Left cardiac atrium (tissue), 4 donors: Measurements from ENCODE around the gene SP4. TPM values are rescaled to one million over a fixed set of nuclear protein-coding genes. Genes with fewer than 3 reads are reported as not detected.
"Not testable (repeated sequence)": the region's sequence is repeated elsewhere in the genome, so short reads cannot be mapped to it uniquely, and the experiment has no call there.

Experiments
- ATAC-seq, 2 donors: fragments of 200-7000 bp; cut with Tn5 transposase; one replicate each; pipeline ENCODE4 v1.9.1; 2020; ENCODE audit warnings: mild to moderate bottlenecking in 2 of 2, moderate library complexity in 2 of 2
- DNase-seq: peaks from one replicate; pipeline ENCODE4 v3.0.0-alpha.2; 2020
- intact Hi-C, 2 donors: fragments of 100-400 bp; cut with DNase I; formaldehyde crosslinking; loops; one replicate each; pipeline versions ENCODE4 v1.14.1 to v1.15.1; 2022 to 2023
- total RNA-seq, 2 donors: library from RNA; stranded (reverse); fragmentation: NEBNext Ultra II Directional; extraction: Animal tissue kit (Norgen Biotek cat#: 25700); gene quantifications; one replicate each; pipeline ENCODE4 v1.2.1, GENCODE V29; 2021
- donor health status: DM: no; HTN: yes; CAD: no.
- donor health status: DM: no; HTN: yes; CAD: no; lungs with severe emphysema.
- donor health status: DM: yes; HTN: yes; CAD: no.
- donor health status: Dilated cardiomyopathy.

The SP4 gene
- total RNA-seq, 2 donors from 2014 or later, result 5.2 to 6.1 TPM

DNA sequence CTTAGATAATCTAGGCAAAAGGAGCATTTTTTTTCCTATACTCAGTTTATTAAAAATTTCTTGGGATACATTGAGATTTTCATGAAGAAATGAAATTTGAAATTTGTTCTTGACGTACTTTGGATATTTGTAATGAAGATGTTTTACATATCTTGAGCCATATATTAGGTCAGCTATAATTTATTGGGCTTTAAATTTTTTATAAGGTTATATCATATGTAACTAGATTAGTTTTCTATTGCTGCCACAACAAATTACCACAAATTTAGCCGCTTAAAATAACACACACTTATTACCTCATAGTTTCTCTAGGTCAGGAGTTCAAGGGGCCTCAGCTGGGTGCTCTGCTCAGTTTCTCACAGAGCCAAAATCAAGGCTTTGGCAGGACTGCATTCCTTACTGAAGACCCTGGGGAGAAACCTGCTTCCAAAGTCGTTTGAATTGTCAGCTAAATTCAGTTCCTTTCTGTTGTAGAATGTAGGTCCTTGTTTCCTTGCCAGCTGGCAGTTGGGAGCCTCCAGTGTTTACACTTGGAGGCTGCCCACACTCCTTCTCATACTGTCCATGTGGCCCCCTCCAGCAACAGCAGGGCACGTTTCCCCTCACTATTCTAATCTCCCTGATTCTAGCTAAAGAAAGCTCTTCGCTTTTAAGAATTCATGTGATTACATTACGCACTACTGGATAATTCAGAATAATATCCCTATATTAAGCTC, 72.4 kb downstream of the SP4 start:
- ATAC-seq (no peak), DNase-seq (no peak)
- intact Hi-C loops, result loop anchor here (10.0 kb wide), 2 partner anchors 245 to 725 kb away; no protein-coding TSS in a partner anchor

DNA sequence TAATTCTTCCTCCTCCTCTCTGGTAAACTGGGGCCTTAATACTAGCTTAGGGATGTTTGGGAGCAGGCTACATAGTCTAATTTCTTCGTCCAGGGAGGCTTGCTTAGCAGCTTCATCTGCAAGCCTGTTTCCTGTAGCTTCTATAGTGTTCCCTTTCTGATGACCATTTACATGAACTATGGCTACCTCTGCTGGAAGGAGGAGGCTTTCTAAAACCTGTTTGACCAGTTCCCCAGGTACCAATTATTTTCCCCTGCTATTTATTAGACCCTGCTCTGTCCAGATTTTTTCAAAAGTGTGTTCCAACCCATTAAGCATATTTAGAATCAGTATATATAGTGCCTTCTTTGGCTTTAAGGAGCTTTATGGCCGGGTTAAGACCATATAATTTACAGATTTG, 76.1 kb downstream of the SP4 start:
- intact Hi-C loops, result loop anchor here (10.0 kb wide), 2 partner anchors 249 to 729 kb away; no protein-coding TSS in a partner anchor
- ATAC-seq (no peak), DNase-seq (no peak)

DNA sequence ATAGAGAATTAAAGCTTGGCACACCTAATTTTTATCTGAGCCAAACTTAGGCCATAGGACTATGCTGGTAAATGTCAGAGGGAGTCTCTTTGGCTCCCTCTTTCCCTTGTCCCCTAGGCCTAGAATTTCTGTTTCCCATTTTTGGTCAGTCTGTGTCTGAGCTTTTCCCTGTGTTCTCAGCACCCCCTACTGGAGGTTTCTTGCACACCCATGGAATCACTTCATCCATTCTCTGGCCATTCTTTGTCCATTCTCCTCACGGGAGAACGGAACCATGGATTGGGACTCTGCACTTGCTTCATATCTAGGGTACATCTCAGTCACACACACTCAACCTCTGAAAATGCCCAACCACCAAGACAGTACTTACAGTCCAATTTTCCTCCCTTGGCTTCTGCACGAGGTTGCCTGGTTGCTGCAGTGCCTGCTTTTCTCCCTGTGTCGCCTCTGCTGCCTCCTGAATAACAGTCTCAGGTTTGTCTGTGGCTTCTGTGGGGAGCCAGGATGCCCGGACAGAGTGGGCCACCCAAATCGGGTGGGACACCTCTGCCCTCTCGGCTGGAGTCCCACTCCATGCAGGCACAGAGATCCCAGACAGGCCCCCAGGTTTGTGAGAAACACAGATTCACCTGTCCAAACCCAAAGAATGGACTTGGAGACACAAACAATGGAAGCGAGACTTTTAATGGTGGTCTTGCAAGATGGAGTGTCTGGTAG, 79.9 kb downstream of the SP4 start:
- DNase-seq (no peak), ATAC-seq (peak; percentile 57 to 61)
- intact Hi-C loops, result loop anchor here (2.0 to 10.0 kb wide), 3 partner anchors 247 to 733 kb away; no protein-coding TSS in a partner anchor

DNA sequence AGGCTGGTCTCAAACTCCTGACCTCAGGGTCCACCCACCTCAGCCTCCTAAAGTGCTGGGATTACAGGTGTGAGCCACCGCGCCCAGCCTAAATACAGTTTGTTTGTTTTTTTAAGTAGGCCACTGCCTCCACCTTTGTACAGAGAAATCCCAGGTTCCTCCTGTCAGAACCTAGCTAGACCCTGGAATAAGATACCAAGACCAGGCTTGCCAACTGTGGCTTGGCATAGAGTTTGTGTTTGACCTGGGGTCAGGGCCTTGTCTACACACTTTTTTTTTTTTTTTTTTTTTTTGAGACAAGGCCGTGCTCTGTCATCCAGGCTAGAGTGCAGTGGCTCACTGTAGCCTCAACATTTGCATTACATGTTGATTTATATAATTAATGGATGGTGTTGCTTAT, 80.7 kb downstream of the SP4 start:
- ATAC-seq (no peak), DNase-seq (no peak)
- intact Hi-C loops, result loop anchor here (10.0 kb wide), 2 partner anchors 254 to 734 kb away; no protein-coding TSS in a partner anchor

DNA sequence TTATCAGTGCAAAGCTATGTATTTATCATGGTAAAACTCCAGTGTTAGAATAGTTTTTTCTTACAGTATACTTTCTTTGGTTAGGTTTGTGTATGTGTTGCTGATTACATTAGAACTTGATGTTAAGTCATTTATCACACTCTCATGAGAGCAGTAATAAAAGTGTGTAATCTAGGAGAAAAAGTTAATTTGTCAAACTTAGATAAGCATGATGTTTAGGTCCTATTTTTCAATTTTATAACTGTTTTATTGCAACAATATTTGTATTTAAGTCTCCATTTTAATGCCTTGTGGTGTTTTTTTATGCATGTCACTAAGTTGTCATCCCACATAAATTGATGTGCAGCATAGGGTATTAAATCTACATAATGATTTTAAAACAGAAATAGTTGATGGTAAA, 86.2 kb downstream of the SP4 start:
- ATAC-seq (no peak), DNase-seq (no peak)
- intact Hi-C loops, result no loop called here

DNA sequence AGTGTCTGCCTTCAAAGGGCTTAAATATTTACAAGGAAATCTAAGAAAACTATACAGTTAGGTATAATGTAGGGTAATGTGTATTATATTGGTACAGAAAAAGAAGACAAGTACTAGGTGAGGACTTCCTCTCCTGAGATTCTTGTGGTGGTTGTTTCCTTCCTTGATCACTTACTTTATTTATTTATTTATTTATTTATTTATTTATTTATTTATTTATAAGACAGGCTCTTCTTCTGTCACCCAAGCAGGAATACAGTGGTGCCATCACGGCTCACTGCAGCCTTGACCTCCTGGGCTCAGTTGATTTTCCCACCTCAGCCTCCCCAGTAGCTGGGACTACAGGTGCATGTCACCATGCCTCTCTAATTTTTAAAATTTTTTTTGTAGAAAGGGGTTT, 96.8 kb downstream of the SP4 start:
- intact Hi-C loops, result no loop called here
- ATAC-seq, result no peak
- no peak for DNase-seq

DNA sequence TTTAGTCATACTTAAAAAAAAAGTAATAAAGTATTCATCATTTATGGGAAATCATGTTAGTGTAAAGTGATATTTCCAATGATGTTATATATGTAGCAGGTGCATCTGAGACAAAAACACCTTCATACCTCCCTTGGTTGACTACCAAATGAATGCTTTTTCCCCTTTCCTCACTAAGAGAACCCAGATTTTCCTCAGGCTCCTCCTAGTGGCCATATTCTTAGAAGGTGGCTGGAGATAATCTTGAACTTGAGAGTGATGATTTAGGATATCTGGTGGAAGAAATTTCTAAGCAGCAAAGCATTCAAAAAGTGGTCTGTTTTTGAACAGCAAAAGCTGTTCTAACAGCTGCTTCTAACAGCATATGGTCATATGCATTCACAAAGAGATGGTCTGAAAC, 98.1 kb downstream of the SP4 start:
- no peak for ATAC-seq
- no peak for DNase-seq
- intact Hi-C loops, result no loop called here

DNA sequence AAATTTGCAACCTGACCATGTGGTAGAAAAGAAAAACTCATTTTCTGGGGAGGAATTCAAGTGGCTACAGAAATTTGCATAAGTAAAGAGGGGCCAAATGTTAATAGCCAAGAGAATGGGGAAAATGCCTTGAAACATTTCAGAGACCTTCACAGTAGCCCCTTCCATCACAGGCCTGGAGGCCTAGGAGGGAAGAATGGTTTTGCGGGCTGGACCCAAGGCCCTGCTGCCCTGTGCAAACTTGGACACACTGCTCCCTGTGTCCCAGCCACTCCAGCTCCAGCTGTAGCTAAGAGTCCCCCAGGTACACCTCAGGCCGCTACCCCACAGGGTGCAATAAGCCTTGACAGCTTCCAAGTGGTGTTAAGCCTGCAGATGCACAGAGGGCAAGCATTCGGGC, 98.6 kb downstream of the SP4 start:
- ATAC-seq (no peak), DNase-seq (no peak)
- intact Hi-C loops, result no loop called here

DNA sequence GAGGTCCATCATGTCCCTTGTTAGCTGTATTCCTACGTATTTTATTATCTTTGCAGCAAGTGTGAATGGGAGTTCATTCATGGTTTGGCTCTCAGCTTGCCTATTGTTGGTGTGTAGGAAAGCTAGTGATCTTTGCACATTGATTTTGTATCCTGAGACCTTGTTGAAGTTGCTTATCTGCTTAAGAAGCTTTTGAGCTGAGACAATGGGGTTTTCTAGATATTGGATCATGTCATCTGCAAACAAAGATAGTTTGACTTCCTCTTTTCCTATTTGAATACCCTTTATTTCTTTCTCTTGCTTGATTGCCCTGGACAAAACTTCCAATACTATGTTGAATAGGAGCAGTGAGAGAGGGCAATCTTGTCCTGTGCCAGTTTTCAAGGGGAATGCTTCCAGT, 104.6 kb downstream of the SP4 start:
- ATAC-seq, intact Hi-C loops, DNase-seq: not testable (repeated sequence)

DNA sequence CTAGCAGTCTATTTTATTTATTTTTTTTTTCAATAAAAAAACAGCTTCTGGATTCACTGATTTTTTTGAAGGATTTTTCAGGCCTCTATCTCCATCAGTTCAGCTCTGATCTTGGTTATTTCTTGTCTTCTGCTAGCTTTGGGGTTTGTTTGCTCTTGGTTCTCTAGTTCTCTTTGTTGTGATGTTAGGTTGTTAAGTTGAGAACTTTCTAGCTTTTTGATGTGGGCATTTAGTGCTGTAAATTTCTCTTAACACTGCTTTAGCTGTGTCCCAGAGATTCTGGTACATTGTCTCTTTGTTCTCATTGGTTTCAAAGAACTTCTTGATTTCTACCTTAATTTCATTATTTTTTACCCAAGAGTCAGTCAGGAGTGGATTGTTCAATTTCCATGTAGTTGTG, 105.8 kb downstream of the SP4 start:
- ATAC-seq, intact Hi-C loops, DNase-seq: not testable (repeated sequence)

DNA sequence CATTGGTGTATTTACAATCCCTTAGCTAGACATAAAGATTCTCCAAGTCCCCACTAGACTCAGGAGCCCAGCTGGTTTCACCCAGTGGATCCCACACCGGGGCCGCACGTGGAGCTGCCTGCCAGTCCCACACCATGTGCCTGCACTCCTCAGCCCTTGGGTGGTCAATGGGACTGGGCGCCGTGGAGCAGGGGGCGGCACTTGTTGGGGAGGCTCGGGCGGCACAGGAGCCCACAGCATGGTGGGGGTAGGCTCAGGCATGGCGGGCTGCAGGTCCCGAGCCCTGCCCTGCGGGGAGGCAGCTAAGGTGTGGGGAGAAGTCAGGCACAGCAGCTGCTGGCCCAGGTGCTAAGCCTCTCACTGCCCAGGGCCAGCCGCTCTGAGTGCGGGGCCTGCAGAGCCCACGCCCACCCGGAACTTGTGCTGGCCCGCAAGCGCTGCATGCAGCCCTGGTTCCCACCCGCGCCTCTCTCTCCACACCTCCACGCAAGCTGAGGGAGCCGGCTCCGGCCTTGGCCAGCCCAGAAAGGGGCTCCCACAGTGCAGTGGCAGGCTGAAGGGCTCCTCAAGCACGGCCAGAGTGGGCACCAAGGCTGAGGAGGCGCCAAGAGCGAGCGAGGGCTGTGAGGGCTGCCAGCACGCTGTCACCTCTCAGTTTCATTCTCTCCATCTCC, 108.7 kb downstream of the SP4 start:
- ATAC-seq, intact Hi-C loops, DNase-seq: not testable (repeated sequence)

DNA sequence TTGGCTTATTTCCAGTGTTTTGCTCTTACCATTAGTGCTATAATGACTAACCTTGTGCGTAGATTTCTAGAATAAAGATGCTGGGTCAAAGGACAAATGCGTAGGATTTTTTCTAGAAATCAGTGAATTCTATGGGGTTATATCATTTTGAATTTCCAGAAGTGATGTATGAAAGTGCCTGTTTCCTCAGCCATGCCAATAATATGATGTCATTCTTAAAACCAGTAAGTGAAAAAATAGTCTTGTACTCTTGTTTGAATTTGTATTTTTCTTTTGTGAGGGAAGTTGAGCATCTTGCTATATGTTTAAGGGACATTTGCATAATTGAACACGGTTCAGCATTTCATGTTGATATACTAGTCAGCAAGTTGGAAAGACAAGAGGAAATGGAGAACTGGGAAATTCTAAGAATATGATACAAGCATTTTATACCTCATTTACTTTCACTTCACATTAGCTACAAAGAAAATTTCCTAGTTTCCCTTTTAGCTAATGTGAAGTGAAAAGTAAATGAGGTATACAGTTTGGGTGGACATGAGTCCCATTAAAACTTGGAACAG, 111.1 kb downstream of the SP4 start:
- no peak for DNase-seq
- intact Hi-C loops, result no loop called here
- ATAC-seq, result no peak

DNA sequence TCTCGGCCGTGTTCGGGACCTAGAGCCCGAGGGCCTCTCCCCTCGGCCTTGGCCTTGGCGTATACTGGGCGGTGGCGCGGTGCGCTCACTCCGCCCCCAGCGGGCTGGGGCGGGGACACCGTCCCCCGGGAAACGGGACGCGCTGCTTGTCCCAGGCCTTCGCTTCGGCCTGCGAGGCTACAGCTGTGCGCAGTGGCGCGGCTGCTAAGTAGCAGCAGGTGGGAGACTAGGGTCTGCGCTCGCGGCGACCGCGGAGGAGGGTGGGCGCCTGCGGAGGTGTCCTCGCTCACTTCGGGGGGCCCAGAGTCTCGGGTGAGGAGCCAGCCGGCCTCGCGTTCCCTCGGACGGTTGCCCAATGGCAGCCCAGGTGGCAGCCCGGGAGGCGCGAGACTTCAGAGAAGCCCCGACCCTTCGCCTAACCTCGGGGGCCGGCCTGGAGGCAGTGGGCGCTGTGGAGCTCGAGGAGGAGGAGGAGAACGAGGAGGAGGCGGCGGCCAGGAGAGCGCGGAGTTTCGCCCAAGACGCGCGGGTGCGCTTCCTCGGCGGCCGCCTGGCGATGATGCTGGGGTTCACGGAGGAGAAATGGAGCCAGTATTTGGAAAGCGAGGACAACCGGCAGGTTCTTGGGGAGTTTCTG, 115.1 kb downstream of the SP4 start, which contains the start of gene DNAH11:
Gene DNAH11, plus strand, starts transcription at position 149 of the 637 bp plus-strand sequence. Its CDS starts 207 bp downstream, at position 356.
- DNase-seq (peak; percentile 46), ATAC-seq (peak; percentile 91 to 97)
- intact Hi-C loops, result no loop called here

DNA sequence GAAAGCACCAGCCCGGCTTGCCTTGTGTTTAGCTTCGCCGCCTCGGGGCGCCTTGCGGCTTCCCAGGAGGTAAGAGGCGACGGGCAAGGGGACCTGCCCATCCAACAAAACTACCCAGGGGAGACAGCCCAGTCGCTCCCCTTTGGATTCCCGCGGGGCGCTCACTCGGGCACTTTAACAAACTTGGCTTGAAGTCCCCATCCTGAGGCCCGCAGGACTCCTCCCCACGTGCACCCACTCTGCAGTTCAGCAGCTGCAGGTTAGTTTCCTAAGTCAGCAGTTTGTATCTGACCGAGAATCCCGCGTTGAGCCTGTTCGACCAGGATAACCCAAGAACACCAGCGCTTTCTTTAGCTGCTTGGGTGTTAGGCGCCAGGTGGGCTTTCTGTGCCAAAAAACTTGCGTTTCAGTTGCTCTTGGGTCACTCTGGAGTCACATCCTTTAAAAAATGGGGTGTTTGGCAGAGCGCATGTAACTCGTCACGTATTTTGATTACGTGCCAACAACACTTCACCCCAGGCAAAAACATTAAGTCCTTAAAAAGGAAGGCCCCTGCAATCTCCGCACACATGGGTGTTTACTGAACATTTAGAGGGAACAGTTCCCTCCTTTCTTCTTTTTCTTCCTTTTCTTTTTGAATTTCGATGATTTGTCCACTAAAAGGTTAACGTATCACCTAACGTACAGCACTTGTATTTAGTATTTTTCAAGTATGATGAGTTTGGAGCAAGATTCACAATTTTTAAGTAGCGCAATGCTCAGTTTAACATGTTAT, 115.8 kb downstream of the SP4 start:
- intact Hi-C loops, result no loop called here
- DNase-seq (no peak), ATAC-seq (peak; percentile 56 to 62)

DNA sequence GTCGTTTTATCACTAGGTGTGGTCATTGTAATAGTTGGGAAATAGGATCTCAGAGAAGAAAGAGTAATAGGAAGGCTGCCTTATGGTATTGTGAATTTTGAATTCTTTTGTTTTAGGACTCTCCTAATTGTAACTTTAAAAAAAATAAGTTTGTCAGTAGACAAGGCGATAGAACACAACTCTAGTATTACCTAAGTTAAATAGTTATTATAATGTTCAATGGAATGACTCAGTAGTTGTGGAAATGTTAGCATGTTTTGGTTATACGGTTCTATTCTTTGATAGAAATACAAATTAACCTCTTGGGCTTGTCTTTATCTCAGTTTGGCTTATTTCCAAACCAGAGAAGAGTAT, 116.4 kb downstream of the SP4 start:
- DNase-seq, result no peak
- intact Hi-C loops, result no loop called here
- ATAC-seq, result no peak

DNA sequence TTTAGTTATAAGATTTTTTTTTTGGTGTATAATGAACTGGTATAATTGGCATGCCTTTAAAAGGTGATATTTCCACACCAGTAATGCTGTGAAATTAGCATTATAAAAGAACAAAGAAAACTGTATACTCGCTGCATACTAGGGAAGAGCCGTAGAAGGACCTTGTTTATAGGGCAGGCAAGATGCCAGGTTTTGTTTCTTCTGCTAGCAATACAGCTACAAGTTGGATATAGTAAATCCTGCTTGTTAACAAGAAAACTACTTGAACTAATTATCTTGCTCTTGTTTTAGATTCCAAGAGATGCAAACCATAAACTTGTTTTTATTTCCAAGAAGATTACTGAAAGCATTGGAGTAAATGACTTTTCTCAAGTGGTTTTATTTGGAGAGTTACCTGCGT, 116.8 kb downstream of the SP4 start:
- intact Hi-C loops, result no loop called here
- no peak for ATAC-seq
- DNase-seq, result no peak

DNA sequence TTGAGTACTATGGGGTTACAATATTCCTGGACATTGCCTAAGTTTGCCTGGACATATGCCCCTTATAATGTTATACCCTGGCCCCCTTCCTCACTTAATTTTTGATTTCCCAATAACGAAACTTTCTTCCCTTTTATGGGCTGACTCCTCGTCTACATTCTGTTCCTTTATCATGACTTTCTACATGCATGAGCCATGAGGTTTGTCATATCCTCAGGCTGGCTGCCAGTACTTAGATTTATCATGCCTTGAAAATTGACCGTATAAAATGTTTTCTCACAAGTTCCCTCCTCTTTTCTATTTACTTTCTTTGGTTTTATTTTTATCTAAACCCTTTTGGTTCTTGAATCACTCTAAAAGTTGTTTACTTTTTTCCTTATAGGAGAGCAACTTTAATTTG, 119.6 kb downstream of the SP4 start:
- ATAC-seq (no peak), DNase-seq (no peak)
- intact Hi-C loops, result no loop called here

DNA sequence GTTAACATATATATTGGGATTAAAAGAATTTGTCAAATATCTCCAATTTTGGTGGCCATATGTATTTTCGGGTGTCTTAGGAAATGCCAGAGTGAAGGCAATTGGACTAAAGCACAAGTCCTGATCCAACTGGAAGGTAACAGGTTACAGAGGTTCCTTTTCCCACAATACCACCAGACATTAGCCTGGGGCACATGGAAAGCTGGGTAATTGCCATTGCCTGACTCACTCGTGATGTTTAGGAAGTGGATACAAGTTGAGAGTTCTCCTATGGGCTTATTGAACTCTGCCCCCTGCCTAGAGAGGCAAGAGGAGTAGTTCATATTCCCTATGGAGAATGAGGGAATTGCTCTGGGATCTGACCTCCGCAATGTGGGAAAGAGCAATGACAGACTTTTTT, 120.6 kb downstream of the SP4 start:
- ATAC-seq, result no peak
- DNase-seq, result no peak
- intact Hi-C loops, result no loop called here

DNA sequence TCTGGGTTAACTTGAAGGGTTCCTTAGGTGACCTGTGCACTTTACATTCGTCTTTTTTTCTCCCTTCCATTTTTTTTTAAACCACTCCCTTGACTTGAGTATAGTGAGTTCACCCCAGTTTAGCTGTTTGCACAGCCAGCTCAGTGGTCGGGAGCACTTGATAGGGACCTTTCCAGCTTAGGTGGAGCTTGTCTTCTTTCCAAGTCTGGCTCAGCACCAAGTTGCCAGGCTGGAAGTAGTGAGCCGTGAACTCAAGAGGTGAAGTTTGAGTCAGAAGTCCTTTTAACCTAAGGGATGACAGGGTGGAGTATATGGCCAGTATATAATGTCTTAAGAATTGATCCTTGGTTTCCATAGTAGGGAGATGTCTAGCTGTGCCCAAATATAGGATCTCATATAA, 122.2 kb downstream of the SP4 start:
- DNase-seq (no peak), ATAC-seq (no peak)
- intact Hi-C loops, result no loop called here
